Naive B cell (primary cell): ENCODE measurements around the gene PDK2. TPM values are rescaled to one million over a fixed set of nuclear protein-coding genes. Genes with fewer than 3 reads are reported as not detected.

ENCODE experiments used
- ATAC-seq, 2 donors: fragments of 150-1000 bp; cut with Tn5 transposase; 2 replicates each; pipeline ENCODE4 v1.10.0; 2021; ENCODE audit warnings: low read depth in 2 of 2, mild to moderate bottlenecking in 2 of 2, moderate library complexity in 2 of 2
- DNase-seq: peaks from one replicate; pipeline ENCODE4 v3.0.0; 2022
- H3K27ac Mint-ChIP-seq, 6 donors: one replicate each; pipeline ENCODE4 v1.8.0; 2020 to 2022; ENCODE audit warnings: mild to moderate bottlenecking in 6 of 6, mixed read lengths in 6 of 6, moderate library complexity in 5 of 6, inconsistent platforms in 2 of 6
- H3K27me3 Mint-ChIP-seq, 3 donors: one replicate each; pipeline ENCODE4 v1.8.0; 2021 to 2022; ENCODE audit warnings: mixed read lengths in 3 of 3, mild to moderate bottlenecking in 1 of 3
- H3K36me3 Mint-ChIP-seq, 2 donors: one replicate each; pipeline ENCODE4 v1.8.0; 2020 to 2022; ENCODE audit warnings: mixed read lengths in 2 of 2, inconsistent platforms in 1 of 2, mild to moderate bottlenecking in 1 of 2
- H3K4me1 Mint-ChIP-seq, 3 donors: one replicate each; pipeline ENCODE4 v1.8.0; 2020 to 2022; ENCODE audit warnings: mixed read lengths in 3 of 3, inconsistent platforms in 1 of 3, mild to moderate bottlenecking in 1 of 3, moderate library complexity in 1 of 3
- H3K4me3 Mint-ChIP-seq, 8 donors: one replicate each; pipeline ENCODE4 v1.8.0; 2020 to 2022; ENCODE audit warnings: mild to moderate bottlenecking in 8 of 8, mixed read lengths in 8 of 8, moderate library complexity in 8 of 8, inconsistent platforms in 2 of 8
- H3K9me3 Mint-ChIP-seq, 7 donors: one replicate each; pipeline ENCODE4 v1.8.0; 2020 to 2022; ENCODE audit warnings: mixed read lengths in 7 of 7, mild to moderate bottlenecking in 5 of 7, inconsistent platforms in 2 of 7, moderate library complexity in 1 of 7
- polyA plus RNA-seq, 6 donors: library from polyadenylated mRNA; unstranded; fragments of 300-500 nt; fragmentation: Illumina TruSeq; gene quantifications; one replicate each; pipeline ENCODE4 v1.2.3, GENCODE V29; 2021; ENCODE audit warnings: low read depth in 6 of 6

PDK2 gene
- polyA plus RNA-seq, 6 donors from 2014 or later = 33.4 to 49.6 (median 40.3) TPM

- peaks cover 77 to 81% (median 78%) of the 10 kb centered on the region in 3 donors for H3K4me1 Mint-ChIP-seq
- no peak for ATAC-seq
- no peaks in the 10 kb centered on the region for H3K9me3 Mint-ChIP-seq
- H3K4me3 Mint-ChIP-seq = peak overlapping the region; percentile 83 to 100 (median 98)
- no peak for DNase-seq
- peak overlapping the region in 5 of 6 donors; percentile 87 to 99 (median 94) for H3K27ac Mint-ChIP-seq
- H3K27me3 Mint-ChIP-seq = no peaks in the 10 kb centered on the region
- peaks cover 21 to 45% of the 10 kb centered on the region in 2 donors for H3K36me3 Mint-ChIP-seq
These were observed 49.8 kb downstream of the PDK2 start for GRCh38 chr17:50144845-50145531.

GRCh38 chr17:50145532-50146229 is 50.5 kb downstream of the PDK2 start:
- Mint-ChIP-seq H3K27me3 (no peaks in the 10 kb centered on the region), H3K9me3 (no peaks in the 10 kb centered on the region), H3K4me1 (peaks cover 70 to 74% (median 71%) of the 10 kb centered on the region in 3 donors), H3K4me3 (peak overlapping the region; percentile 86 to 100 (median 100)), H3K27ac (peak overlapping the region in 5 of 6 donors; percentile 74 to 99 (median 94)), H3K36me3 (peaks cover 21 to 44% of the 10 kb centered on the region in 2 donors)
- DNase-seq (no peak), ATAC-seq (no peak)

GRCh38 chr17:50146230-50146926 is 51.2 kb downstream of the PDK2 start:
- Mint-ChIP-seq H3K4me3 (peak overlapping the region; percentile 86 to 100 (median 100)), H3K4me1 (peaks cover 63 to 68% (median 64%) of the 10 kb centered on the region in 3 donors), H3K27me3 (no peaks in the 10 kb centered on the region), H3K27ac (peak overlapping the region; percentile 90 to 99 (median 98)), H3K9me3 (peaks cover 0 to 2% (median 0%) of the 10 kb centered on the region in 7 donors), H3K36me3 (peaks cover 21 to 44% of the 10 kb centered on the region in 2 donors)
- DNase-seq = no peak
- no peak for ATAC-seq

GRCh38 chr17:50146927-50147665 is 51.9 kb downstream of the PDK2 start:
- peaks cover 59 to 68% (median 60%) of the 10 kb centered on the region in 3 donors for H3K4me1 Mint-ChIP-seq
- H3K4me3 Mint-ChIP-seq = peak overlapping the region; percentile 86 to 100 (median 100)
- DNase-seq (no peak), ATAC-seq (no peak)
- peak overlapping the region; percentile 90 to 99 (median 98) for H3K27ac Mint-ChIP-seq
- peaks cover 0 to 2% (median 0%) of the 10 kb centered on the region in 7 donors for H3K9me3 Mint-ChIP-seq
- H3K36me3 Mint-ChIP-seq = peaks cover 21 to 44% of the 10 kb centered on the region in 2 donors
- no peaks in the 10 kb centered on the region for H3K27me3 Mint-ChIP-seq

- peaks cover 16 to 37% of the 10 kb centered on the region in 2 donors for H3K36me3 Mint-ChIP-seq
- no peaks in the 10 kb centered on the region for H3K27me3 Mint-ChIP-seq
- peak overlapping the region; percentile 90 to 99 (median 99) for H3K27ac Mint-ChIP-seq
- peaks cover 55 to 67% (median 59%) of the 10 kb centered on the region in 3 donors for H3K4me1 Mint-ChIP-seq
- DNase-seq (no peak), ATAC-seq (no peak)
- peak overlapping the region; percentile 86 to 100 (median 100) for H3K4me3 Mint-ChIP-seq
- H3K9me3 Mint-ChIP-seq = peaks cover 0 to 2% (median 0%) of the 10 kb centered on the region in 7 donors
These were observed 52.7 kb downstream of the PDK2 start for GRCh38 chr17:50147841-50148225.

- peaks cover 0 to 2% (median 0%) of the 10 kb centered on the region in 7 donors for H3K9me3 Mint-ChIP-seq
- H3K4me1 Mint-ChIP-seq = peaks cover 51 to 61% (median 53%) of the 10 kb centered on the region in 3 donors
- H3K4me3 Mint-ChIP-seq = peak overlapping the region; percentile 86 to 100 (median 100)
- peaks cover 12 to 31% of the 10 kb centered on the region in 2 donors for H3K36me3 Mint-ChIP-seq
- ATAC-seq = peak; percentile 77 to 78
- H3K27ac Mint-ChIP-seq = peak overlapping the region; percentile 98 to 99 (median 99)
- no peaks in the 10 kb centered on the region for H3K27me3 Mint-ChIP-seq
- peak; percentile 96 for DNase-seq
These were observed 53.3 kb downstream of the PDK2 start for GRCh38 chr17:50148226-50149090.

- DNase-seq = no peak
- Mint-ChIP-seq H3K27ac (peak overlapping the region; percentile 93 to 99 (median 97)), H3K27me3 (no peaks in the 10 kb centered on the region)
These were observed 53.9 kb downstream of the PDK2 start for GRCh38 chr17:50149091-50149416.

GRCh38 chr17:50149417-50150353 is 54.5 kb downstream of the PDK2 start:
- ATAC-seq (no peak), DNase-seq (peak; percentile 66)
- peaks cover 0 to 2% (median 0%) of the 10 kb centered on the region in 7 donors for H3K9me3 Mint-ChIP-seq
- peak overlapping the region; percentile 86 to 100 (median 95) for H3K4me3 Mint-ChIP-seq
- H3K4me1 Mint-ChIP-seq = peaks cover 40 to 49% (median 47%) of the 10 kb centered on the region in 3 donors
- peak overlapping the region in 5 of 6 donors; percentile 93 to 99 (median 97) for H3K27ac Mint-ChIP-seq
- peaks cover under 1 to 22% of the 10 kb centered on the region in 2 donors for H3K36me3 Mint-ChIP-seq
- no peaks in the 10 kb centered on the region for H3K27me3 Mint-ChIP-seq

More at GRCh38 chr17:50149091-50149416, 53.9 kb downstream of the PDK2 start:
- peak overlapping the region; percentile 86 to 100 (median 95) for H3K4me3 Mint-ChIP-seq
- H3K9me3 Mint-ChIP-seq = peaks cover 0 to 2% (median 0%) of the 10 kb centered on the region in 7 donors
- peaks cover 7 to 28% of the 10 kb centered on the region in 2 donors for H3K36me3 Mint-ChIP-seq
- ATAC-seq = no peak
- H3K4me1 Mint-ChIP-seq = peaks cover 47 to 55% (median 47%) of the 10 kb centered on the region in 3 donors

- Mint-ChIP-seq H3K9me3 (peaks cover 0 to 2% (median 0%) of the 10 kb centered on the region in 7 donors), H3K27me3 (no peaks in the 10 kb centered on the region), H3K4me1 (peaks cover 32 to 44% (median 40%) of the 10 kb centered on the region in 3 donors), H3K27ac (peak within 1 kb of the TSS; percentile 77 to 99 (median 96)), H3K4me3 (peak within 1 kb of the TSS; percentile 86 to 100 (median 96)), H3K36me3 (peaks cover 0 to 14% of the 10 kb centered on the region in 2 donors)
- DNase-seq = no peak
- ATAC-seq = peak in 1 of 2 donors; percentile 0
These were observed 55.3 kb downstream of the PDK2 start, which contains the start of gene PPP1R9B for GRCh38 chr17:50150354-50151040. Gene PPP1R9B, minus strand, starts transcription at chr17:50150677. Its CDS starts 164 bp downstream, at chr17:50150513.

GRCh38 chr17:50151041-50151936 is 56.1 kb downstream of the PDK2 start:
- H3K4me1 Mint-ChIP-seq = peaks cover 25 to 36% (median 32%) of the 10 kb centered on the region in 3 donors
- H3K9me3 Mint-ChIP-seq = peaks cover 0 to 2% (median 0%) of the 10 kb centered on the region in 7 donors
- H3K4me3 Mint-ChIP-seq = peak overlapping the region; percentile 86 to 98 (median 96)
- H3K27ac Mint-ChIP-seq = peak overlapping the region; percentile 77 to 96 (median 92)
- ATAC-seq (peak; percentile 47 to 49), DNase-seq (peak; percentile 87)
- H3K27me3 Mint-ChIP-seq = no peaks in the 10 kb centered on the region
- peaks cover 0 to 10% of the 10 kb centered on the region in 2 donors for H3K36me3 Mint-ChIP-seq
